ENCODE data around the gene FGF8. TPM values are rescaled to one million over a fixed set of nuclear protein-coding genes. Genes with fewer than 3 reads are reported as not detected.
A peak's percentile ranks its signal among the peaks of the same experiment; 100 is the strongest.

Gene FGF8
- total and polyA plus RNA-seq, 9 of the 15 experiments (the other 6 are each of a cell fraction or from before 2014, with no cell fraction given) = 0.13 to 0.82 (median 0.37) TPM; not detected in 5

DNA sequence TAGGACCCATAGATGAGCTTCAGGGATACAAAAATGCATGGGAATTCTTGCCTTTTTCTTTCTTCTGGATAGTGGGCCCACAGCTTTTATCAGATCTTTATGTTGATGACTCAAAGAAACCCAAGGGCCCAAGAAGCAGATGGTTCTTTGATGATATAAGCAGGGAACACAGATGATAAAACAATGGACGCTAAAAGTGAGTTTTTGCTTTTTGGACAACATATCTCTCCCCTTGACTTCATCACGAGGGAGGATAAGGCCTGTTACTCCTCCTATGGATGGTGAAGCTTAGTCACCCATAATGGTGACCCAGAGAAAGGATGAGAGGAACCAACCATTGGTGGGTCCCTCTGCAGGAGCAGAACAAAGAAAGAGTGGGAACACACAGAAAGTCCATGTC, 48.8 kb upstream of the FGF8 start (continued):
- TF ChIP-seq, protein P1, sequence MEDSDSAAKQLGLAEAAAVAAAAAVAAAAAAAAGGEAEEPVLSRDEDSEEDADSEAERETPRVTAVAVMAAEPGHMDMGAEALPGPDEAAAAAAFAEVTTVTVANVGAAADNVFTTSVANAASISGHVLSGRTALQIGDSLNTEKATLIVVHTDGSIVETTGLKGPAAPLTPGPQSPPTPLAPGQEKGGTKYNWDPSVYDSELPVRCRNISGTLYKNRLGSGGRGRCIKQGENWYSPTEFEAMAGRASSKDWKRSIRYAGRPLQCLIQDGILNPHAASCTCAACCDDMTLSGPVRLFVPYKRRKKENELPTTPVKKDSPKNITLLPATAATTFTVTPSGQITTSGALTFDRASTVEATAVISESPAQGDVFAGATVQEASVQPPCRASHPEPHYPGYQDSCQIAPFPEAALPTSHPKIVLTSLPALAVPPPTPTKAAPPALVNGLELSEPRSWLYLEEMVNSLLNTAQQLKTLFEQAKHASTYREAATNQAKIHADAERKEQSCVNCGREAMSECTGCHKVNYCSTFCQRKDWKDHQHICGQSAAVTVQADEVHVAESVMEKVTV (CRISPR knock-in tag; IDR thresholded peaks at IDR 0.05) = no peak
- TF ChIP-seq, protein P2, sequence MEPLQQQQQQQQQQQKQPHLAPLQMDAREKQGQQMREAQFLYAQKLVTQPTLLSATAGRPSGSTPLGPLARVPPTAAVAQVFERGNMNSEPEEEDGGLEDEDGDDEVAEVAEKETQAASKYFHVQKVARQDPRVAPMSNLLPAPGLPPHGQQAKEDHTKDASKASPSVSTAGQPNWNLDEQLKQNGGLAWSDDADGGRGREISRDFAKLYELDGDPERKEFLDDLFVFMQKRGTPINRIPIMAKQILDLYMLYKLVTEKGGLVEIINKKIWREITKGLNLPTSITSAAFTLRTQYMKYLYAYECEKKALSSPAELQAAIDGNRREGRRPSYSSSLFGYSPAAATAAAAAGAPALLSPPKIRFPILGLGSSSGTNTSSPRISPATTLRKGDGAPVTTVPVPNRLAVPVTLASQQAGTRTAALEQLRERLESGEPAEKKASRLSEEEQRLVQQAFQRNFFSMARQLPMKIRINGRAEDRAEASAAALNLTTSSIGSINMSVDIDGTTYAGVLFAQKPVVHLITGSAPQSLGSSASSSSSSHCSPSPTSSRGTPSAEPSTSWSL (CRISPR knock-in tag; IDR thresholded peaks at IDR 0.05; ENCODE audit: borderline replicate concordance) = no peak
- TF ChIP-seq, protein P3, sequence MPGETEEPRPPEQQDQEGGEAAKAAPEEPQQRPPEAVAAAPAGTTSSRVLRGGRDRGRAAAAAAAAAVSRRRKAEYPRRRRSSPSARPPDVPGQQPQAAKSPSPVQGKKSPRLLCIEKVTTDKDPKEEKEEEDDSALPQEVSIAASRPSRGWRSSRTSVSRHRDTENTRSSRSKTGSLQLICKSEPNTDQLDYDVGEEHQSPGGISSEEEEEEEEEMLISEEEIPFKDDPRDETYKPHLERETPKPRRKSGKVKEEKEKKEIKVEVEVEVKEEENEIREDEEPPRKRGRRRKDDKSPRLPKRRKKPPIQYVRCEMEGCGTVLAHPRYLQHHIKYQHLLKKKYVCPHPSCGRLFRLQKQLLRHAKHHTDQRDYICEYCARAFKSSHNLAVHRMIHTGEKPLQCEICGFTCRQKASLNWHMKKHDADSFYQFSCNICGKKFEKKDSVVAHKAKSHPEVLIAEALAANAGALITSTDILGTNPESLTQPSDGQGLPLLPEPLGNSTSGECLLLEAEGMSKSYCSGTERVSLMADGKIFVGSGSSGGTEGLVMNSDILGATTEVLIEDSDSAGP (CRISPR knock-in tag; IDR thresholded peaks at IDR 0.05) = no peak
- no peak for TF ChIP-seq ZNF263 (CRISPR knock-in tag; IDR thresholded peaks at IDR 0.05; ENCODE audit: borderline replicate concordance)
- no peak for TF ChIP-seq GATAD2A (IDR thresholded peaks at IDR 0.05)
- TF ChIP-seq NFE2 (IDR thresholded peaks at IDR 0.05; ENCODE audit: low read depth) = peak; percentile 39
- no peak for TF ChIP-seq MXI1 (IDR thresholded peaks at IDR 0.05; ENCODE audit: low read depth, low read length)
- TF ChIP-seq KDM1A (IDR thresholded peaks at IDR 0.05) = peak; percentile 71 to 79; a peak in 2 of 4 replicates
- TF ChIP-seq ZFX (CRISPR knock-in tag; IDR thresholded peaks at IDR 0.05) = peak; percentile 46; the same call in 1 of the 2 replicates
- no peak for TF ChIP-seq ZNF384 (IDR thresholded peaks at IDR 0.05; ENCODE audit: low read depth, low read length)
- no peak for TF ChIP-seq HDAC3 (IDR thresholded peaks at IDR 0.05; ENCODE audit: borderline replicate concordance, partially characterized antibody)
- no peak for TF ChIP-seq XRCC5 (IDR thresholded peaks at IDR 0.05; ENCODE audit: low read depth, low read length)
- TF ChIP-seq, protein P4, sequence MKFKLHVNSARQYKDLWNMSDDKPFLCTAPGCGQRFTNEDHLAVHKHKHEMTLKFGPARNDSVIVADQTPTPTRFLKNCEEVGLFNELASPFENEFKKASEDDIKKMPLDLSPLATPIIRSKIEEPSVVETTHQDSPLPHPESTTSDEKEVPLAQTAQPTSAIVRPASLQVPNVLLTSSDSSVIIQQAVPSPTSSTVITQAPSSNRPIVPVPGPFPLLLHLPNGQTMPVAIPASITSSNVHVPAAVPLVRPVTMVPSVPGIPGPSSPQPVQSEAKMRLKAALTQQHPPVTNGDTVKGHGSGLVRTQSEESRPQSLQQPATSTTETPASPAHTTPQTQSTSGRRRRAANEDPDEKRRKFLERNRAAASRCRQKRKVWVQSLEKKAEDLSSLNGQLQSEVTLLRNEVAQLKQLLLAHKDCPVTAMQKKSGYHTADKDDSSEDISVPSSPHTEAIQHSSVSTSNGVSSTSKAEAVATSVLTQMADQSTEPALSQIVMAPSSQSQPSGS (CRISPR knock-in tag; IDR thresholded peaks at IDR 0.05) = no peak
- TF ChIP-seq ZNF583 (CRISPR knock-in tag; IDR thresholded peaks at IDR 0.05) = no peak
- TF ChIP-seq ZBTB34 (CRISPR knock-in tag; IDR thresholded peaks at IDR 0.05) = no peak
- no peak for TF ChIP-seq ZHX1 (conservative IDR thresholded peaks at IDR 0.05; ENCODE audit: low read length)
- TF ChIP-seq XRCC4 (IDR thresholded peaks at IDR 0.05; ENCODE audit: extremely low read depth, insufficient read depth, insufficient read length) = no peak
- no peak for TF ChIP-seq RBBP5 (IDR thresholded peaks at IDR 0.05; ENCODE audit: borderline replicate concordance, insufficient read depth, low read length, poor library complexity, severe bottlenecking)
- no peak for TF ChIP-seq ZNF445 (CRISPR knock-in tag; IDR thresholded peaks at IDR 0.05; ENCODE audit: low read depth)

All from K562 (cell line).